Measurements from ENCODE around the gene PANK2. TPM values are rescaled to one million over a fixed set of nuclear protein-coding genes. Genes with fewer than 3 reads are reported as not detected.
"Not testable (repeated sequence)": the region's sequence is repeated elsewhere in the genome, so short reads cannot be mapped to it uniquely, and the experiment has no call there.

Gene PANK2
- total RNA-seq (2012; rRNA removed): 40.6 and 42.3 TPM in 2 replicates

- Histone ChIP-seq H3K9ac (ENCODE audit: low read depth, low read length) (peak within 1 kb of the TSS; percentile 95), H3K36me3 (ENCODE audit: insufficient read depth, low read length) (peaks cover 16% of the 10 kb centered on the region), H3K4me1 (ENCODE audit: control insufficient read depth, insufficient read depth, low read length) (peaks cover 38% of the 10 kb centered on the region), H3K27me3 (ENCODE audit: control insufficient read depth, insufficient read depth, low read length) (no peaks in the 10 kb centered on the region), H3K9me3 (replicated peaks; ENCODE audit: low read length) (no peaks in the 10 kb centered on the region), H3K4me3 (ENCODE audit: low read length) (peak within 1 kb of the TSS; percentile 97), H3K4me2 (ENCODE audit: low read length) (peak within 1 kb of the TSS; percentile 89)
Observed at GRCh38 chr20:3888622-3889488, at the start of gene PANK2. Gene PANK2, plus strand, starts transcription at chr20:3889387.

- not testable (repeated sequence) for H3K4me3 ChIP-seq (ENCODE audit: low read length); H3K27me3 ChIP-seq (ENCODE audit: control insufficient read depth, insufficient read depth, low read length); H3K9ac ChIP-seq (ENCODE audit: low read depth, low read length); H3K36me3 ChIP-seq (ENCODE audit: insufficient read depth, low read length); H3K4me2 ChIP-seq (ENCODE audit: low read length); H3K9me3 ChIP-seq (replicated peaks; ENCODE audit: low read length)
- H3K4me1 ChIP-seq (ENCODE audit: control insufficient read depth, insufficient read depth, low read length): peaks cover 19% of the 10 kb centered on the region
Observed at GRCh38 chr20:3840201-3840600, 49.0 kb upstream of the PANK2 start.

DNA sequence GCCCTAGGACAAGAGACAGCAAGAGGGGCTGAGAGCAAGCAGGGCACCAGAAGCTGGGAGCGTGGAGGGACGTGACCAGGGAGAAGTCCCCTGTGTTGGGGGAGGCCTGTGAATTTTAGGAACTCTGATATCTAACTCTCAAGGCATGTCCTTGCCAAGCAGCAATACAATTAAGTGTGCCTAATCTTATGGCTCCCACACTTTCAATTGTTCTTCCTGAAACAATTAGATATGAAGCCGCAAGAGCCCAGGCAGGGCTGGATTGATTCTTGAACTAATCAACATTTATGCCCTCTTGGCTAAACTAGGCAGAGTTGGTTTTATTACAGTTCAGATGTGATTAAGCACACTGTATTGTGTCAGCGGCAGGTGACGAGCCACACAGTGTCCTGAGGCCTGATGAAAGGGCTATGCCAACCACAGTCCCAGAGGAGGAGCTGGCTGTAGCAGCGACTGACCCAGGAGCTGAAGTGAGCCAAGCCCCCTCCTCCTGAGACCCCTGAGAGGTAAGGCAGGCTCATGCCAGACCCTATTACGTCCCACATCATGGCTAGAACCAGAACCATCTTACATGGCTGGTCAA, 46.7 kb upstream of the PANK2 start:
- H3K9ac ChIP-seq (ENCODE audit: low read depth, low read length): no peak overlapping the region
- H3K27me3 ChIP-seq (ENCODE audit: control insufficient read depth, insufficient read depth, low read length): no peaks in the 10 kb centered on the region
- H3K4me1 ChIP-seq (ENCODE audit: control insufficient read depth, insufficient read depth, low read length): peaks cover 28% of the 10 kb centered on the region
- no peak overlapping the region for H3K4me2 ChIP-seq (ENCODE audit: low read length)
- no peaks in the 10 kb centered on the region for H3K36me3 ChIP-seq (ENCODE audit: insufficient read depth, low read length)
- H3K9me3 ChIP-seq (replicated peaks; ENCODE audit: low read length): no peaks in the 10 kb centered on the region
- H3K4me3 ChIP-seq (ENCODE audit: low read length): no peak overlapping the region

DNA sequence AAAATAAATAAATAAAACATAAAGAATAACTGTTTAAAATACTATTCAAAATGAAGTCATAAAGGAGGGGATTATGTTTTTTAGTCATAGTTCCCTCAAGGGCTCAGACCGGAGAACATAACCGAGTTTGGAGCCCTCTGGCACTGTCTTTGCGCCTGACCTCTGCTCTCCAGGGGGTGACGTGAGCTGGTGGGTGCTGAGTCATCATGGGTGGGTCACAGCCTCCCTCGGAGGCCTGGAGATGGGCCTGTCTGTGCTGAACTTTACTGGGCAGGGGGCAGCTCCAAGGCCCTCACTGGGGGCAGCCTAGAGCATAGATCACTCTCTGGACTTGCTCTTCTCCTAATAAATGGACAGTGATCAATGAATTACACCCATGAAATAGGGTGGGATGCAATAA, 45.7 kb upstream of the PANK2 start:
- H3K9ac ChIP-seq (ENCODE audit: low read depth, low read length): no peak overlapping the region

GRCh38 chr20:3843990-3844619, 45.1 kb upstream of the PANK2 start:
- peaks cover 41% of the 10 kb centered on the region for H3K4me1 ChIP-seq (ENCODE audit: control insufficient read depth, insufficient read depth, low read length)
- not testable (repeated sequence) for H3K36me3 ChIP-seq (ENCODE audit: insufficient read depth, low read length); H3K4me3 ChIP-seq (ENCODE audit: low read length); H3K27me3 ChIP-seq (ENCODE audit: control insufficient read depth, insufficient read depth, low read length); H3K4me2 ChIP-seq (ENCODE audit: low read length); H3K9me3 ChIP-seq (replicated peaks; ENCODE audit: low read length); H3K9ac ChIP-seq (ENCODE audit: low read depth, low read length)

More for the DNA sequence above, 45.7 kb upstream of the PANK2 start:
- Histone ChIP-seq H3K4me3 (ENCODE audit: low read length) (no peak overlapping the region), H3K4me2 (ENCODE audit: low read length) (peak overlapping the region; percentile 38), H3K36me3 (ENCODE audit: insufficient read depth, low read length) (peaks cover 4% of the 10 kb centered on the region), H3K27me3 (ENCODE audit: control insufficient read depth, insufficient read depth, low read length) (no peaks in the 10 kb centered on the region), H3K9me3 (replicated peaks; ENCODE audit: low read length) (no peaks in the 10 kb centered on the region), H3K4me1 (ENCODE audit: control insufficient read depth, insufficient read depth, low read length) (peaks cover 37% of the 10 kb centered on the region)

- Histone ChIP-seq H3K27me3 (ENCODE audit: control insufficient read depth, insufficient read depth, low read length) (no peaks in the 10 kb centered on the region), H3K9ac (ENCODE audit: low read depth, low read length) (peak overlapping the region; percentile 96), H3K4me3 (ENCODE audit: low read length) (peak overlapping the region; percentile 94), H3K36me3 (ENCODE audit: insufficient read depth, low read length) (peaks cover 4% of the 10 kb centered on the region), H3K9me3 (replicated peaks; ENCODE audit: low read length) (no peaks in the 10 kb centered on the region), H3K4me2 (ENCODE audit: low read length) (peak overlapping the region; percentile 99), H3K4me1 (ENCODE audit: control insufficient read depth, insufficient read depth, low read length) (peaks cover 41% of the 10 kb centered on the region)
Observed at GRCh38 chr20:3846378-3846739, 42.8 kb upstream of the PANK2 start.

GRCh38 chr20:3846740-3847428, 42.3 kb upstream of the PANK2 start, which contains the start of gene MAVS:
Gene MAVS, plus strand, starts transcription at chr20:3846834. Its CDS starts 7,791 bp downstream, at chr20:3854625.
- H3K4me2 ChIP-seq (ENCODE audit: low read length): peak within 1 kb of the TSS; percentile 99
- H3K4me3 ChIP-seq (ENCODE audit: low read length): peak within 1 kb of the TSS; percentile 94
- no peaks in the 10 kb centered on the region for H3K9me3 ChIP-seq (replicated peaks; ENCODE audit: low read length)
- H3K9ac ChIP-seq (ENCODE audit: low read depth, low read length): peak within 1 kb of the TSS; percentile 96
- H3K27me3 ChIP-seq (ENCODE audit: control insufficient read depth, insufficient read depth, low read length): no peaks in the 10 kb centered on the region
- peaks cover 4% of the 10 kb centered on the region for H3K36me3 ChIP-seq (ENCODE audit: insufficient read depth, low read length)
- H3K4me1 ChIP-seq (ENCODE audit: control insufficient read depth, insufficient read depth, low read length): peaks cover 41% of the 10 kb centered on the region

DNA sequence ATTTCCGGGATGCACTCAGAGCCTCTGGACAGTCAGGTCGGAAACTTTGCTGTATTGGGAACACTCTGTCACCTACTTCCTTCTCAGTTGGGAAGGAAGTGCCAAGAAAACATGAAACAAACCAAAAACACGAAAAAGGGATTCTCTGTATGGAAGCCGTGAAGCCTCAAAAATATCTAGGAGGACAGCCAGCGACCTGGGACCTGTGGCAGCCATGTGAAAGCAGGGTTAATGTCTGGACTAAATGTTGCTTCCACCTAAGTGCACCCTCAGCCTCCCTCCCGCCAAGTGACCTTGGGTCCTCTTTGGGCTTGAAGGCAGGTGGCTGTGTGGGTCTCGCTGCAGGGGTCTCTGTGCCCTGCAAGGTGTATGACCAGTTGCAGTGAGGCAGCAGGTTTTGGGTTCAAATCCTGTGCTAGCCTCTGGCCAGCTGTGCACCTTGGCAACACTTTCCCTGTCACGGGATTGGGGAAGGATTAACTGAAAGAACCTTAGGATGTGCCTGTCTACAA, 41.7 kb upstream of the PANK2 start:
- Histone ChIP-seq H3K9ac (ENCODE audit: low read depth, low read length) (peak overlapping the region; percentile 96), H3K36me3 (ENCODE audit: insufficient read depth, low read length) (peaks cover 4% of the 10 kb centered on the region), H3K27me3 (ENCODE audit: control insufficient read depth, insufficient read depth, low read length) (no peaks in the 10 kb centered on the region), H3K9me3 (replicated peaks; ENCODE audit: low read length) (no peaks in the 10 kb centered on the region), H3K4me3 (ENCODE audit: low read length) (peak overlapping the region; percentile 94), H3K4me2 (ENCODE audit: low read length) (peak overlapping the region; percentile 99), H3K4me1 (ENCODE audit: control insufficient read depth, insufficient read depth, low read length) (peaks cover 39% of the 10 kb centered on the region)

- Histone ChIP-seq H3K4me1 (ENCODE audit: control insufficient read depth, insufficient read depth, low read length) (peaks cover 28% of the 10 kb centered on the region), H3K27me3 (ENCODE audit: control insufficient read depth, insufficient read depth, low read length) (no peaks in the 10 kb centered on the region), H3K9me3 (replicated peaks; ENCODE audit: low read length) (no peaks in the 10 kb centered on the region), H3K36me3 (ENCODE audit: insufficient read depth, low read length) (peaks cover 4% of the 10 kb centered on the region), H3K4me3 (ENCODE audit: low read length) (no peak overlapping the region), H3K9ac (ENCODE audit: low read depth, low read length) (peak overlapping the region; percentile 38), H3K4me2 (ENCODE audit: low read length) (peak overlapping the region; percentile 52)
Observed at GRCh38 chr20:3848565-3848964, 40.6 kb upstream of the PANK2 start.

DNA sequence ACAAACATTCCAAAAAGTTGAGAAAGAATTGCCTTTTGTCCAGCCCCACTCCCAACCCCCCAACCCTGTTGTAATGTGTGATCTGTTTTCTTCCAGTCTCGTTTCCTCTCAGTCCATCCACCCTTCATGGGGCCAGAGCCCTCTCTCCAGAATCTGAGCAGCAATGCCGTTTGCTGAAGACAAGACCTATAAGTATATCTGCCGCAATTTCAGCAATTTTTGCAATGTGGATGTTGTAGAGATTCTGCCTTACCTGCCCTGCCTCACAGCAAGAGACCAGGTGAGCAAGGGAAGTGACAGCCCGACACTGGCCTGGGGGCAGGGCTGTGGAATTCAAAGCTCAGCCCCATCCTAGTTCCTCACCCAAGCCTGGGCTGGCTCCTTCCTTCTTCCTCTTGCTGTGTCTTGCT, 34.7 kb upstream of the PANK2 start:
- no peak overlapping the region for H3K4me2 ChIP-seq (ENCODE audit: low read length)
- H3K4me1 ChIP-seq (ENCODE audit: control insufficient read depth, insufficient read depth, low read length): no peaks in the 10 kb centered on the region
- H3K27me3 ChIP-seq (ENCODE audit: control insufficient read depth, insufficient read depth, low read length): no peaks in the 10 kb centered on the region
- no peaks in the 10 kb centered on the region for H3K9me3 ChIP-seq (replicated peaks; ENCODE audit: low read length)
- no peak overlapping the region for H3K9ac ChIP-seq (ENCODE audit: low read depth, low read length)
- no peak overlapping the region for H3K4me3 ChIP-seq (ENCODE audit: low read length)
- peaks cover 28% of the 10 kb centered on the region for H3K36me3 ChIP-seq (ENCODE audit: insufficient read depth, low read length)

DNA sequence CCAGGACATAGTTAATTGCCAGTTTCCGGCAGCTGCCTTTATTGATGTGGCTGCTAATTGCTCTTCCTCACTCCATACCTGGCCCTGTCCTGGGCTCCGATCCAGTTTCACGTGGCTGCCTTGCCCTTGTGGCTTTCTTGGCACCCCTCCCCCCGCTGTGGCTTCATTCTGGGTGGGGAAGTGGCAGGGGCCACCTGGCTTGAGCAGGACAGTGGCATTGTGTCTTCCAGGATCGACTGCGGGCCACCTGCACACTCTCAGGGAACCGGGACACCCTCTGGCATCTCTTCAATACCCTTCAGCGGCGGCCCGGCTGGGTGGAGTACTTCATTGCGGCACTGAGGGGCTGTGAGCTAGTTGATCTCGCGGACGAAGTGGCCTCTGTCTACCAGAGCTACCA, 31.8 kb upstream of the PANK2 start:
- peaks cover 39% of the 10 kb centered on the region for H3K36me3 ChIP-seq (ENCODE audit: insufficient read depth, low read length)
- no peak overlapping the region for H3K4me3 ChIP-seq (ENCODE audit: low read length)
- H3K9me3 ChIP-seq (replicated peaks; ENCODE audit: low read length): no peaks in the 10 kb centered on the region
- no peak overlapping the region for H3K4me2 ChIP-seq (ENCODE audit: low read length)
- H3K4me1 ChIP-seq (ENCODE audit: control insufficient read depth, insufficient read depth, low read length): no peaks in the 10 kb centered on the region
- no peak overlapping the region for H3K9ac ChIP-seq (ENCODE audit: low read depth, low read length)
- H3K27me3 ChIP-seq (ENCODE audit: control insufficient read depth, insufficient read depth, low read length): no peaks in the 10 kb centered on the region

All from skeletal muscle satellite cell (primary cell).